Measurements from ENCODE around the gene SEMA4F.

DNA sequence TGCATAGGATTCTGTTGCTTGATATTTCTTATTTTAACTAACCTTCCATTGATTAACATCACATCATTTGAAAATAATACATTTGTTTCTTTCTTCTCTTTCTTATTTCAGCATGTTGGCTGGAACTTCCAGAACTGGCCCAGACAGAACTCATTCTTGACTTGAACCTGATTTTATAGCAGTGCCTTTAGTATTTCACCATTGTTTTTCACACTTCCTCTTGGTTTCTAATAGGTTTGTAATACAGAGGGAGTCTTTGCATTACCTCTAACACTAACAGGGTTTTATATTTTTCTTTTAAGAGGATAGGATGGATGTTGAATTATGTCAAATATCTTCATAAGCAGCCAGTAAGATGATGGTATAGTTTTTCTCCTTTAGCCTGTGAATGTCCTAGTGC lies 39.2 kb downstream of the SEMA4F start:
- no peak for TF ChIP-seq POLR2A (IDR thresholded peaks at IDR 0.05)
- TF ChIP-seq, protein P1, sequence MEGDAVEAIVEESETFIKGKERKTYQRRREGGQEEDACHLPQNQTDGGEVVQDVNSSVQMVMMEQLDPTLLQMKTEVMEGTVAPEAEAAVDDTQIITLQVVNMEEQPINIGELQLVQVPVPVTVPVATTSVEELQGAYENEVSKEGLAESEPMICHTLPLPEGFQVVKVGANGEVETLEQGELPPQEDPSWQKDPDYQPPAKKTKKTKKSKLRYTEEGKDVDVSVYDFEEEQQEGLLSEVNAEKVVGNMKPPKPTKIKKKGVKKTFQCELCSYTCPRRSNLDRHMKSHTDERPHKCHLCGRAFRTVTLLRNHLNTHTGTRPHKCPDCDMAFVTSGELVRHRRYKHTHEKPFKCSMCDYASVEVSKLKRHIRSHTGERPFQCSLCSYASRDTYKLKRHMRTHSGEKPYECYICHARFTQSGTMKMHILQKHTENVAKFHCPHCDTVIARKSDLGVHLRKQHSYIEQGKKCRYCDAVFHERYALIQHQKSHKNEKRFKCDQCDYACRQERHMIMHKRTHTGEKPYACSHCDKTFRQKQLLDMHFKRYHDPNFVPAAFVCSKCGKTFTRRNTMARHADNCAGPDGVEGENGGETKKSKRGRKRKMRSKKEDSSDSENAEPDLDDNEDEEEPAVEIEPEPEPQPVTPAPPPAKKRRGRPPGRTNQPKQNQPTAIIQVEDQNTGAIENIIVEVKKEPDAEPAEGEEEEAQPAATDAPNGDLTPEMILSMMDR (IDR thresholded peaks at IDR 0.05): no peak
